Measurements from ENCODE around the gene PTPN21.

The PTPN21 gene

GRCh38 chr14:88503754-88504406 lies 50.9 kb downstream of the PTPN21 start:
- DNase-seq = no peak

- no peak for DNase-seq
Observed at GRCh38 chr14:88502740-88503139, 52.1 kb downstream of the PTPN21 start.

GRCh38 chr14:88500611-88501010 lies 54.2 kb downstream of the PTPN21 start:
- no peak for DNase-seq

GRCh38 chr14:88499225-88499624 lies 55.6 kb downstream of the PTPN21 start:
- no peak for DNase-seq

- no peak for DNase-seq
Observed at GRCh38 chr14:88496414-88496813, 58.4 kb downstream of the PTPN21 start.

GRCh38 chr14:88493392-88494185 lies 61.2 kb downstream of the PTPN21 start:
- DNase-seq = no peak

- peak; percentile 56 for DNase-seq
Observed at GRCh38 chr14:88492272-88493089, 62.3 kb downstream of the PTPN21 start.

- DNase-seq = no peak
Observed at GRCh38 chr14:88490168-88490567, 64.6 kb downstream of the PTPN21 start.

- no peak for DNase-seq
Observed at GRCh38 chr14:88488897-88489296, 65.9 kb downstream of the PTPN21 start.

GRCh38 chr14:88488081-88488480 lies 66.7 kb downstream of the PTPN21 start:
- no peak for DNase-seq

- no peak for DNase-seq
Observed at GRCh38 chr14:88482524-88482923, 72.3 kb downstream of the PTPN21 start.

GRCh38 chr14:88481794-88482193 lies 73.0 kb downstream of the PTPN21 start:
- DNase-seq = no peak

GRCh38 chr14:88481059-88481458 lies 73.7 kb downstream of the PTPN21 start:
- DNase-seq = no peak

- no peak for DNase-seq
Observed at GRCh38 chr14:88479574-88479987, 75.2 kb downstream of the PTPN21 start.

- no peak for DNase-seq
Observed at GRCh38 chr14:88478931-88479330, 75.9 kb downstream of the PTPN21 start.

GRCh38 chr14:88477513-88478250 lies 77.1 kb downstream of the PTPN21 start:
- no peak for DNase-seq

GRCh38 chr14:88476825-88477224 lies 78.0 kb downstream of the PTPN21 start:
- no peak for DNase-seq

- DNase-seq = no peak
Observed at GRCh38 chr14:88476214-88476774, 78.5 kb downstream of the PTPN21 start.

- no peak for DNase-seq
Observed at GRCh38 chr14:88473791-88474190, 81.0 kb downstream of the PTPN21 start.

- DNase-seq = no peak
Observed at GRCh38 chr14:88470542-88471440, 84.0 kb downstream of the PTPN21 start.

- DNase-seq = no peak
Observed at GRCh38 chr14:88468406-88468805, 86.4 kb downstream of the PTPN21 start.
